Measurements from ENCODE around the gene BEND5. TPM values are rescaled to one million over a fixed set of nuclear protein-coding genes. Genes with fewer than 3 reads are reported as not detected.

The BEND5 gene
- total and polyA plus RNA-seq, 2 of the 8 experiments (the other 6 are each of a cell fraction or from before 2014, with no cell fraction given): 3.8 to 7.5 TPM

- TF ChIP-seq E2F6 (IDR thresholded peaks at IDR 0.05) (peak; percentile 77; the same call in 1 of the 2 replicates), NANOG (IDR thresholded peaks at IDR 0.05; ENCODE audit: insufficient read depth, low read depth, low read length, poor library complexity, severe bottlenecking) (peak; percentile 88), EP300 (IDR thresholded peaks at IDR 0.05; ENCODE audit: borderline replicate concordance in 1 of 2, low read depth in 2 of 2, low read length in 2 of 2) (no peak; a peak in 1 of 3 replicates), RXRA (IDR thresholded peaks at IDR 0.05; ENCODE audit: insufficient read depth, low read depth, low read length) (no peak), SAP30 (IDR thresholded peaks at IDR 0.05; ENCODE audit: insufficient read depth, insufficient replicate concordance, low read length) (no peak), SIX5 (IDR thresholded peaks at IDR 0.05; ENCODE audit: low read depth, low read length) (no peak), BRCA1 (IDR thresholded peaks at IDR 0.05; ENCODE audit: low read depth, low read length) (no peak), CTBP2 (IDR thresholded peaks at IDR 0.05; ENCODE audit: borderline replicate concordance, insufficient read depth, insufficient read length, low read length) (no peak), CHD2 (IDR thresholded peaks at IDR 0.05; ENCODE audit: low read length) (no peak), CHD7 (IDR thresholded peaks at IDR 0.05; ENCODE audit: insufficient replicate concordance, low read length) (no peak)
Measured at GRCh38 chr1:48710318-48710717, 66.4 kb downstream of the BEND5 start (continued).

Data from H1 (cell line).